COLO668 (cell line): ENCODE measurements around the gene PCBP4.
A peak's percentile ranks its signal among the peaks of the same experiment; 100 is the strongest.
"Not testable (repeated sequence)": the region's sequence is repeated elsewhere in the genome, so short reads cannot be mapped to it uniquely, and the experiment has no call there.

ENCODE experiments used
- DNase-seq: peaks from one replicate; lab custom pipeline; 2025; ENCODE audit not compliant: unreplicated experiment; lab: John Stamatoyannopoulos, UW

Gene PCBP4

GRCh38 chr3:51995346-51996163 is 28.3 kb upstream of the PCBP4 start, which contains the start of gene RPL29:
TSS of gene RPL29 (minus strand) at chr3:51995895. CDS start at chr3:51995461, 434 bp downstream.
- DNase-seq: peak; percentile 86

- DNase-seq: no peak
Observed at GRCh38 chr3:51994530-51994929, 27.3 kb upstream of the PCBP4 start.

- DNase-seq: not testable (repeated sequence)
Observed at GRCh38 chr3:51993657-51994056, 26.4 kb upstream of the PCBP4 start.

- DNase-seq: no peak
Observed at GRCh38 chr3:51992017-51992682, 24.9 kb upstream of the PCBP4 start.

- not testable (repeated sequence) for DNase-seq
Observed at GRCh38 chr3:51990501-51990971, 23.3 kb upstream of the PCBP4 start.

- no peak for DNase-seq
Observed at GRCh38 chr3:51988286-51989146, 21.3 kb upstream of the PCBP4 start.

- no peak for DNase-seq
Observed at GRCh38 chr3:51987568-51987967, 20.3 kb upstream of the PCBP4 start.

GRCh38 chr3:51986010-51986947 is 19.0 kb upstream of the PCBP4 start:
- no peak for DNase-seq

- no peak for DNase-seq
Observed at GRCh38 chr3:51985063-51985462, 17.8 kb upstream of the PCBP4 start.

- no peak for DNase-seq
Observed at GRCh38 chr3:51984269-51984647, 17.0 kb upstream of the PCBP4 start.

- DNase-seq: no peak
Observed at GRCh38 chr3:51983578-51984268, 16.5 kb upstream of the PCBP4 start.

- DNase-seq: peak; percentile 76
Observed at GRCh38 chr3:51982838-51983577, 15.8 kb upstream of the PCBP4 start, which contains the start of gene ACY1. TSS of gene ACY1 (plus strand) at chr3:51983535. CDS start at chr3:51984065, 530 bp downstream.

GRCh38 chr3:51982352-51982837 is 15.1 kb upstream of the PCBP4 start:
- DNase-seq: peak; percentile 81

GRCh38 chr3:51980253-51980652 is 13.0 kb upstream of the PCBP4 start:
- DNase-seq: no peak

- no peak for DNase-seq
Observed at GRCh38 chr3:51978143-51978502, 10.9 kb upstream of the PCBP4 start.

GRCh38 chr3:51977446-51978142 is 10.3 kb upstream of the PCBP4 start:
- DNase-seq: no peak

GRCh38 chr3:51975852-51976549 is 8.7 kb upstream of the PCBP4 start:
- DNase-seq: peak; percentile 64
